Fibroblast of pulmonary artery (primary cell): ENCODE results near the gene TSG101.
A peak's percentile ranks its signal among the peaks of the same experiment; 100 is the strongest.

Experiments
- DNase-seq: peaks from one replicate; pipeline ENCODE4 v3.0.0-alpha.2; 2010; ENCODE audit warnings: low read depth
- H3K4me3 ChIP-seq: replicated peaks from 2 replicates; pipeline ENCODE4 v1.5.1; 2011; ENCODE audit warnings: low read depth, mild to moderate bottlenecking, control low read depth, low read length, moderate library complexity
- TF ChIP-seq, protein P1 (sequence below): IDR thresholded peaks from 2 replicates; pipeline ENCODE4 v1.5.1; 2011; ENCODE audit warnings: mild to moderate bottlenecking, control low read depth, low read length, inconsistent platforms; ENCODE audit errors: missing control alignments

Gene TSG101, protein sequence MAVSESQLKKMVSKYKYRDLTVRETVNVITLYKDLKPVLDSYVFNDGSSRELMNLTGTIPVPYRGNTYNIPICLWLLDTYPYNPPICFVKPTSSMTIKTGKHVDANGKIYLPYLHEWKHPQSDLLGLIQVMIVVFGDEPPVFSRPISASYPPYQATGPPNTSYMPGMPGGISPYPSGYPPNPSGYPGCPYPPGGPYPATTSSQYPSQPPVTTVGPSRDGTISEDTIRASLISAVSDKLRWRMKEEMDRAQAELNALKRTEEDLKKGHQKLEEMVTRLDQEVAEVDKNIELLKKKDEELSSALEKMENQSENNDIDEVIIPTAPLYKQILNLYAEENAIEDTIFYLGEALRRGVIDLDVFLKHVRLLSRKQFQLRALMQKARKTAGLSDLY

DNA sequence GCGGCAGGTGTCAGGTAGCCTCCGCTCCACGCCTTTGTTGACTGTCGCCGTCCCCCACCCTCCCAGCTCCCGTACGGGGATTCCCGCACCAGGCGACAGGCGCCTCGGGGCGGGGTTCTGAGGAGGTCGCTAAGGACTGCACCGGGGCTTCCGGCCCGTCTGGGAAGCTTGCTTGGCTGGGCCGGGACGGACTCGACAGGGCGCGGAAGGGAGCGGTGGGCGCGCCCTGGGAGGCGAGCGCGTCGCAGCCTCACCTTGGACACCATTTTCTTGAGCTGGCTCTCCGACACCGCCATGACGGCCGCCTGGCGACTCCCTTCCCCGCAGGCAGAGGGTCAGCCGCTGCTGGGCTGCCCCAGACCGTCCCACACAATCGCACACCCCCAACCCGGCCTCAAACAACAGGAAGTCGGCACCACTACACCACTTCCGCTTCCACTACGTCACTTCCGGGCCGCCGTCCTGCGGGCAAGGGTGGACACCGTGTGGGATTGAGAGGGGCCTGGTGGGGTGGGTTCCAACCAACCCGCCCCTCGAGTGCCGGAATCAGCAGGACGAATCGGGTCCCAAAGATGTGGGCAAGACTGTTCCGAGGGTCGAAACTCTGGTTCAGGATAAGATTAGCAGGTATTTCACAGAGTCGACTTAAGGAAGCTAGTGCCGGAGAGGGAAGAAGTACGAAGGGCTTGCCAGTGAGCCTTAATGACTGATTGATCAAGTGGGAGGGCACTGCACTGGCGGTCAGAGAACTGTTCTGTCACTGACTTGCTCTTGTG, at the start of gene TSG101:
Gene TSG101, minus strand, starts transcription at position 422 of the 776 bp plus-strand sequence. Its CDS starts 126 bp downstream, at position 296.
- peak; percentile 95 for DNase-seq
- TF ChIP-seq, protein P1, sequence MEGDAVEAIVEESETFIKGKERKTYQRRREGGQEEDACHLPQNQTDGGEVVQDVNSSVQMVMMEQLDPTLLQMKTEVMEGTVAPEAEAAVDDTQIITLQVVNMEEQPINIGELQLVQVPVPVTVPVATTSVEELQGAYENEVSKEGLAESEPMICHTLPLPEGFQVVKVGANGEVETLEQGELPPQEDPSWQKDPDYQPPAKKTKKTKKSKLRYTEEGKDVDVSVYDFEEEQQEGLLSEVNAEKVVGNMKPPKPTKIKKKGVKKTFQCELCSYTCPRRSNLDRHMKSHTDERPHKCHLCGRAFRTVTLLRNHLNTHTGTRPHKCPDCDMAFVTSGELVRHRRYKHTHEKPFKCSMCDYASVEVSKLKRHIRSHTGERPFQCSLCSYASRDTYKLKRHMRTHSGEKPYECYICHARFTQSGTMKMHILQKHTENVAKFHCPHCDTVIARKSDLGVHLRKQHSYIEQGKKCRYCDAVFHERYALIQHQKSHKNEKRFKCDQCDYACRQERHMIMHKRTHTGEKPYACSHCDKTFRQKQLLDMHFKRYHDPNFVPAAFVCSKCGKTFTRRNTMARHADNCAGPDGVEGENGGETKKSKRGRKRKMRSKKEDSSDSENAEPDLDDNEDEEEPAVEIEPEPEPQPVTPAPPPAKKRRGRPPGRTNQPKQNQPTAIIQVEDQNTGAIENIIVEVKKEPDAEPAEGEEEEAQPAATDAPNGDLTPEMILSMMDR: no peak

DNA sequence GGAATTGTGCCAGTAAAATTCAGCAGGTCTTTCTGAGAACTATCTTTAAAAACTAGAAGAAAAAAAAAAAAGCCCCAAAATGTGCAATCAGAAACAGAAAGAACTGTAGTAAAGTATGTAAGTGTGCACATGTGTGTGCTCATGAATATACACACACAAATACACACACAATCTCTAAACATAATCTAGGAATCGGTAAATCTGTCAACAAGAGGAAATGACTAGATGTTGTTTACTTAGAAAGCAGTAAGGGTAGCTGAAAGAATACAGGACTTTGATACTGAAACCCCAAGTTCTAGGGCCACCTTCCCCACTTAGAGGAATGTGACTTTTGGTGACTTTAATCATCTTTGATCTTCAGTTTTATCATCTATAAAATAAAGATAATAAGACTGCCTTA, 48.6 kb upstream of the TSG101 start:
- TF ChIP-seq, protein P1: no peak
- no peak for DNase-seq

More for the DNA sequence above, at the start of gene TSG101:
- H3K4me3 ChIP-seq: peak within 1 kb of the TSS; percentile 80

DNA sequence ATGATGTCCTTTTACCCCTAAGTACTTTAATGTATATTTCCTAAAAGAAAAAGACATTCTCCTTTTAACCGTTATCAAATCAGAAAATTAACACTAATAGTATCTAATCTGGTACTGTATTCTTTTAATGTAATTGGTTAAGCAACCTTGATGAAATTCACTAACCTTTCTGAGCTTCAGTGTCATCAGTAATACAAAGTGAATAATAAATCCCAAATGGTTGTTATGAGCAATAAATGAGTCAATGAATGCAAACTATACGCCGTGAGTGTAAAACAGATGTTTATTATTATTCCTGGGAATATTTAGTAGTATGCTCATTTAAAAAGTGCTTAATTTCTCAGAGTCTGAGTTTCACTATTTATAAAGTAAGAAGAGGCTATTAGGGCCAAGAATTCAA, 40.3 kb upstream of the TSG101 start:
- TF ChIP-seq, protein P1: no peak
- no peak for DNase-seq
- H3K4me3 ChIP-seq: no peak overlapping the region

More for the DNA sequence above, 48.6 kb upstream of the TSG101 start:
- H3K4me3 ChIP-seq: no peak overlapping the region

DNA sequence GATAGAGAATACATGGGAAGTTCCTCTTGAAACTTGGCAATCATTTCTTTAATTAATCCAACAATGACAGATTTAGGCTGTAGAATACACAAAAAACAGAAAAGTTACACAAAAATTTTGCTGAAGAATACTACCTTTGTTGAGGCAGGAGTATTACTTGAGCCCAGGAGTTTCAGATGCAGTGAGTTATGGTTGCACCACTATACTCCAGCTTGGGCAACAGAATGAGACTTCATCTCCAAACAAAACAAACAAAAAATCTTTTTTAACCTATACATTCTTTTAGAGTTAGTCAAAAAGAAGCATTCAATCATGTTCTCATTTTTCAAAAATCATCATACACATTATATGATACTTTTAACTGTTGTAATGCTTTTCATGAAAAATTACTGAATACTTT, 39.7 kb upstream of the TSG101 start:
- H3K4me3 ChIP-seq: no peak overlapping the region
- DNase-seq: no peak
- TF ChIP-seq, protein P1: no peak

DNA sequence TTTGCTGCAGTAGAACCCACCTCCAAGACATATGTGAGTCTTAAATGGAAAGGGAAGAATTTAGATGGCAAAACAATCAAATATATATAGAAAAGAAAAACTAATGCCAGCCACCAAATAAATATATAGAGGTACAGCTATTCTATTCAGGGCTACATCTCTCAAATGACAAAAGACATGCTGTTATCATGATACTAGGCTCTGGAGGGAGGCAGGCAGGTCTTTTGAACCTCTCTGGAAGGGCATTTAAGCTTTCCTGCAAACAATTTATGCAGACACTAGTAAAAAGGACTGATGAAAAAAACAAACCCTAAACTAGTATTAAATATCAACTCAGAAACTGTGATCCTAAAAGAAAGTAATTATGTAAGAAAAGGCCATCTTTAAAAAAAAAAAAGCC, 37.4 kb upstream of the TSG101 start:
- DNase-seq: no peak
- TF ChIP-seq, protein P1: no peak
- no peak overlapping the region for H3K4me3 ChIP-seq

DNA sequence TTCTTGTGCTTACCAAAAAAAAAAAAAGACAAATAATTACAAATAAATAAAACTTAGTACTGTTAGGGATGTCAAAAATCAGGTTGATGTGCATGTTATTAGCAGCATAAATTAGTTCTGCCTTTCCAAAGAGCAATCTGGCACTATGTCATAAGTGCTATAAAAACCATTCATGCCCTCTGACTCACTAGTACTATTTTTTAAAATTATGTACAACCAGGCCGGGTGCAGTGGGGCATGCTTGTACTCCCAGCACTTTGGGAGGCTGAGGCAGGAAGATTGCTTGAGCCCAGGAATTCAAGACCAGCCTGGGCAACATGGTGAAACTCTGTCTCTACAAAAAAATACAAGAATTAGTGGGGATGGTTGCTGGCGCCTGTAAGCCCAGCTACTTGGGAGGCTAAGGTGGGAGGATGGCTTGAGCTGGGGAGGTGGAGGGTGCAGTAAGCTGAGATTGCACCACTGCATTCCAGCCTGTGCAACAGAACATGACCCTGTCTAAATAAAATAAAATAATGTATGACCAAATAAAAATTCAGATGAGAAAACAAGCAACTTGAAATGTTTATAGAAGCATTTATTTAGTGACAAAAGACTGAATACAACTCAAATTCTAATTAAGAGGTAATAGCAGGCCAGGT, 36.5 kb upstream of the TSG101 start:
- TF ChIP-seq, protein P1: no peak
- no peak overlapping the region for H3K4me3 ChIP-seq
- peak; percentile 5 for DNase-seq
